HepG2 (cell line): ENCODE data around the gene TUBGCP3. TPM values are rescaled to one million over a fixed set of nuclear protein-coding genes. Genes with fewer than 3 reads are reported as not detected.

Experiments
- AGO1 ChIP-seq: fragments of 200-400 bp; formaldehyde crosslinking; IDR thresholded peaks from 2 replicates; pipeline ENCODE4 v1.6.1; 2017; ENCODE audit warnings: mild to moderate bottlenecking, low read depth, low read length, moderate library complexity; ENCODE audit not compliant: poor library complexity, severe bottlenecking
- ASH2L ChIP-seq: fragments of 300-600, 200-600 bp; sonication (generic); IDR thresholded peaks from 2 replicates; pipeline ENCODE4 v1.7.0; 2017; ENCODE audit warnings: low read depth, mild to moderate bottlenecking, moderate library complexity, mixed read lengths, low read length; ENCODE audit not compliant: insufficient read length
- ESRRA ChIP-seq: sonication (generic); formaldehyde crosslinking; IDR thresholded peaks from 2 replicates; pipeline ENCODE4 v1.5.1; 2020; ENCODE audit warnings: mild to moderate bottlenecking, low read depth, missing genetic modification reagents
- GABPA ChIP-seq, 2 experiments: IDR thresholded peaks; 2 replicates each; pipeline ENCODE4 v1.6.1; 2011 to 2016; ENCODE audit warnings: low read depth in 2 of 2, low read length in 1 of 2, missing biosample characterization in 1 of 2, missing genetic modification characterization in 1 of 2
- GABPB1 ChIP-seq: IDR thresholded peaks from 2 replicates; pipeline ENCODE4 v1.6.1; 2016; ENCODE audit warnings: mild to moderate bottlenecking, missing genetic modification reagents, moderate library complexity, missing compliant biosample characterization
- KLF9 ChIP-seq: IDR thresholded peaks from 2 replicates; pipeline ENCODE4 v1.6.1; 2016; ENCODE audit warnings: low read depth
- MAFG ChIP-seq: sonication (generic); formaldehyde crosslinking; IDR thresholded peaks from 2 replicates; pipeline ENCODE4 v1.5.1; 2020; ENCODE audit warnings: mild to moderate bottlenecking, missing genetic modification reagents
- MEIS2 ChIP-seq: sonication (generic); formaldehyde crosslinking; IDR thresholded peaks from 2 replicates; pipeline ENCODE4 v1.9.0; 2021; ENCODE audit warnings: mild to moderate bottlenecking, missing genetic modification reagents
- NR3C1 ChIP-seq: sonication (generic); formaldehyde crosslinking; IDR thresholded peaks from 2 replicates; pipeline ENCODE4 v1.4.0; 2020; ENCODE audit warnings: missing genetic modification reagents
- PCBP2 ChIP-seq: fragments of 200-400 bp; formaldehyde crosslinking; optimal IDR thresholded peaks from 2 replicates; pipeline ENCODE3; 2018; ENCODE audit warnings: low read length, low read depth; ENCODE audit not compliant: poor library complexity, severe bottlenecking
- RARG ChIP-seq: sonication (generic); formaldehyde crosslinking; IDR thresholded peaks from 2 replicates; pipeline ENCODE4 v1.4.0; 2020; ENCODE audit warnings: low read depth, mild to moderate bottlenecking, missing genetic modification reagents
- RFX5 ChIP-seq: IDR thresholded peaks from 2 replicates; pipeline ENCODE4 v1.6.1; 2011; ENCODE audit warnings: low read depth, low read length, improper control_type of control experiment
- ZC3H13 ChIP-seq: sonication (generic); formaldehyde crosslinking; IDR thresholded peaks from 2 replicates; pipeline ENCODE4 v1.8.1; 2023; ENCODE audit warnings: mild to moderate bottlenecking, missing genetic modification reagents, moderate library complexity
- ZNF296 ChIP-seq: sonication (generic); formaldehyde crosslinking; conservative IDR thresholded peaks from 2 replicates; pipeline ENCODE4 v1.5.0; 2020; ENCODE audit warnings: mild to moderate bottlenecking, missing genetic modification reagents
- ZNF30 ChIP-seq: sonication (generic); formaldehyde crosslinking; IDR thresholded peaks from 2 replicates; pipeline ENCODE4 v1.5.0; 2020; ENCODE audit warnings: mild to moderate bottlenecking, missing genetic modification reagents
- polyA plus RNA-seq, 8 experiments: library from polyadenylated mRNA; depleted of rRNA in 3 of 8; stranded (reverse) in 7 of 8; unstranded in 1 of 8; fragments of >200 nt; fragmentation: Illumina TruSeq in 4 of 8; extraction: Trizol in 4 of 8; gene quantifications; 2 replicates each; pipeline versions ENCODE4 v1.2.1 to v1.2.3, GENCODE V29; 2011 to 2016; ENCODE audit warnings: low read depth in 4 of 8, missing spikeins in 1 of 8, mixed read lengths in 1 of 8; ENCODE audit not compliant: insufficient read depth in 1 of 8
- total RNA-seq, 5 experiments: library from RNA; depleted of rRNA; stranded (reverse); fragments of >200 nt; fragmentation: Illumina TruSeq; extraction: Trizol; gene quantifications; 2 replicates each; pipeline ENCODE4 v1.2.3, GENCODE V29; 2016; ENCODE audit warnings: low read depth in 1 of 5
- TF ChIP-seq, protein P1 (sequence below): sonication (generic); formaldehyde crosslinking; IDR thresholded peaks from 2 replicates; pipeline ENCODE4 v1.4.0; 2020; ENCODE audit warnings: missing genetic modification reagents
- TF ChIP-seq, protein P2 (sequence below): sonication (generic); formaldehyde crosslinking; IDR thresholded peaks from 2 replicates; pipeline ENCODE4 v1.5.0; 2020; ENCODE audit warnings: missing genetic modification reagents, mild to moderate bottlenecking, borderline replicate concordance
- TF ChIP-seq, protein P3 (sequence below): sonication (generic); formaldehyde crosslinking; IDR thresholded peaks from 2 replicates; pipeline ENCODE4 v1.8.0; 2022; ENCODE audit warnings: mild to moderate bottlenecking, missing genetic modification reagents, moderate library complexity
- TF ChIP-seq, protein P4 (sequence below), 2 experiments: sonication (generic) in 1 of 2; formaldehyde crosslinking in 1 of 2; IDR thresholded peaks; 2 replicates each; pipeline versions ENCODE4 v1.4.0 to v1.6.1; 2016 to 2020; ENCODE audit warnings: borderline replicate concordance in 1 of 2, low read depth in 1 of 2, mild to moderate bottlenecking in 1 of 2, missing genetic modification reagents in 1 of 2
- TF ChIP-seq, protein P5 (sequence below): sonication (generic); formaldehyde crosslinking; IDR thresholded peaks from 2 replicates; pipeline ENCODE4 v1.4.0; 2020; ENCODE audit warnings: low read depth, mild to moderate bottlenecking, missing genetic modification reagents

The TUBGCP3 gene
- total and polyA plus RNA-seq, 2 of the 13 experiments (the other 11 are each of a cell fraction or from before 2014, with no cell fraction given), result 12.6 to 15.5 TPM

DNA sequence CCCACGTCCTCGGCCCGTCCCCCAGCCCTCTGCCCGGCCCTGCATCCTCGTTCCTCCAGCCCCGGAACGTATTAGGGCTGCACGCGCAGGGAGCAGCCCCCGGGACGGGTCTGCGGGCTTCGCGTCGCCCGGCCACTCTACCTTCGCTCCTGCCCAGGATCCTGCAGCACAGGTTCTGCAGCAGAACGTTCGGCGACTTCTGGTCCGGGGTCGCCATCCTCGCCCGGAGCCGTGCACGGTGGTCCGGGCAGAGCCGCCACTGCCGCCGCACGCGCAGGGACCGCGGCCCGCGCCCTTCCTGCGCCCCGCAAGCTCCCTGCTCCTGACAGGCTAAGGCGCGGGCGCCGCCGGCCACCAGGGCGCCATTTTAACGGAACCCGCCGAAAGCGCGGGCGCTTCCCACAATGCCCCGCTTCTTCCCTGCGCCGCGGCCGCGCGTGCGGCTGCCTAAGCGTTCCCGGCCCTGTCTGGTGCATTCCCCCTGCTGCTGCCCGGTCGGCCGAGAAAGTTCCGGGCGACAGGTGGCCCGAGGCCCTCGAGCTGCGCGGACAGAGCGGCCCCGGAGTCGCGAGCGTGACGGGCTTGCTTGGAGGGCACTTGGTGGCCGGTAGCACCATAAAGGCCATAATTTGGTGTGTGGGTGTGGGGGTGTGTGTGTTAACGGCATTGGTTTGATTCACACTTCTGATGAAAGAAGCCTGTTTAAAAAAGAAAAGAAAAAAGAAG is at the start of gene TUBGCP3 (continued):
- TF ChIP-seq, protein P1, sequence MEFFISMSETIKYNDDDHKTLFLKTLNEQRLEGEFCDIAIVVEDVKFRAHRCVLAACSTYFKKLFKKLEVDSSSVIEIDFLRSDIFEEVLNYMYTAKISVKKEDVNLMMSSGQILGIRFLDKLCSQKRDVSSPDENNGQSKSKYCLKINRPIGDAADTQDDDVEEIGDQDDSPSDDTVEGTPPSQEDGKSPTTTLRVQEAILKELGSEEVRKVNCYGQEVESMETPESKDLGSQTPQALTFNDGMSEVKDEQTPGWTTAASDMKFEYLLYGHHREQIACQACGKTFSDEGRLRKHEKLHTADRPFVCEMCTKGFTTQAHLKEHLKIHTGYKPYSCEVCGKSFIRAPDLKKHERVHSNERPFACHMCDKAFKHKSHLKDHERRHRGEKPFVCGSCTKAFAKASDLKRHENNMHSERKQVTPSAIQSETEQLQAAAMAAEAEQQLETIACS (CRISPR knock-in tag), result peak; percentile 86
- TF ChIP-seq MAFG (no peak; the same call in 1 of the 2 replicates), AGO1 (peak; percentile 50), ZNF296 (CRISPR knock-in tag) (no peak), ZNF30 (CRISPR knock-in tag) (peak; percentile 94), MEIS2 (CRISPR knock-in tag) (peak; percentile 70), NR3C1 (CRISPR knock-in tag) (no peak), RARG (peak; percentile 90; the same call in 1 of the 2 replicates), PCBP2 (no peak), GABPB1 (peak; percentile 94), ZC3H13 (CRISPR knock-in tag) (peak; percentile 93), KLF9 (no peak), RFX5 (no peak), ASH2L (peak; percentile 94), ESRRA (CRISPR knock-in tag) (peak; percentile 82), GABPA (IDR thresholded peaks at IDR 0.05; ENCODE audit: low read depth, low read length) (peak; percentile 82), GABPA (CRISPR knock-in tag; IDR thresholded peaks at IDR 0.05; ENCODE audit: low read depth) (peak; percentile 85)
- TF ChIP-seq, protein P2, sequence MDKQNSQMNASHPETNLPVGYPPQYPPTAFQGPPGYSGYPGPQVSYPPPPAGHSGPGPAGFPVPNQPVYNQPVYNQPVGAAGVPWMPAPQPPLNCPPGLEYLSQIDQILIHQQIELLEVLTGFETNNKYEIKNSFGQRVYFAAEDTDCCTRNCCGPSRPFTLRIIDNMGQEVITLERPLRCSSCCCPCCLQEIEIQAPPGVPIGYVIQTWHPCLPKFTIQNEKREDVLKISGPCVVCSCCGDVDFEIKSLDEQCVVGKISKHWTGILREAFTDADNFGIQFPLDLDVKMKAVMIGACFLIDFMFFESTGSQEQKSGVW, result no peak
- TF ChIP-seq, protein P3, sequence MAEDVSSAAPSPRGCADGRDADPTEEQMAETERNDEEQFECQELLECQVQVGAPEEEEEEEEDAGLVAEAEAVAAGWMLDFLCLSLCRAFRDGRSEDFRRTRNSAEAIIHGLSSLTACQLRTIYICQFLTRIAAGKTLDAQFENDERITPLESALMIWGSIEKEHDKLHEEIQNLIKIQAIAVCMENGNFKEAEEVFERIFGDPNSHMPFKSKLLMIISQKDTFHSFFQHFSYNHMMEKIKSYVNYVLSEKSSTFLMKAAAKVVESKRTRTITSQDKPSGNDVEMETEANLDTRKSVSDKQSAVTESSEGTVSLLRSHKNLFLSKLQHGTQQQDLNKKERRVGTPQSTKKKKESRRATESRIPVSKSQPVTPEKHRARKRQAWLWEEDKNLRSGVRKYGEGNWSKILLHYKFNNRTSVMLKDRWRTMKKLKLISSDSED (CRISPR knock-in tag), result peak; percentile 84; the same call in 1 of the 2 replicates
- TF ChIP-seq, protein P4, sequence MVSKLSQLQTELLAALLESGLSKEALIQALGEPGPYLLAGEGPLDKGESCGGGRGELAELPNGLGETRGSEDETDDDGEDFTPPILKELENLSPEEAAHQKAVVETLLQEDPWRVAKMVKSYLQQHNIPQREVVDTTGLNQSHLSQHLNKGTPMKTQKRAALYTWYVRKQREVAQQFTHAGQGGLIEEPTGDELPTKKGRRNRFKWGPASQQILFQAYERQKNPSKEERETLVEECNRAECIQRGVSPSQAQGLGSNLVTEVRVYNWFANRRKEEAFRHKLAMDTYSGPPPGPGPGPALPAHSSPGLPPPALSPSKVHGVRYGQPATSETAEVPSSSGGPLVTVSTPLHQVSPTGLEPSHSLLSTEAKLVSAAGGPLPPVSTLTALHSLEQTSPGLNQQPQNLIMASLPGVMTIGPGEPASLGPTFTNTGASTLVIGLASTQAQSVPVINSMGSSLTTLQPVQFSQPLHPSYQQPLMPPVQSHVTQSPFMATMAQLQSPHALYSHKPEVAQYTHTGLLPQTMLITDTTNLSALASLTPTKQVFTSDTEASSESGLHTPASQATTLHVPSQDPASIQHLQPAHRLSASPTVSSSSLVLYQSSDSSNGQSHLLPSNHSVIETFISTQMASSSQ (IDR thresholded peaks at IDR 0.05; ENCODE audit: low read depth), result no peak
- TF ChIP-seq, protein P4 (CRISPR knock-in tag; IDR thresholded peaks at IDR 0.05; ENCODE audit: borderline replicate concordance), result peak; percentile 84
- TF ChIP-seq, protein P5, sequence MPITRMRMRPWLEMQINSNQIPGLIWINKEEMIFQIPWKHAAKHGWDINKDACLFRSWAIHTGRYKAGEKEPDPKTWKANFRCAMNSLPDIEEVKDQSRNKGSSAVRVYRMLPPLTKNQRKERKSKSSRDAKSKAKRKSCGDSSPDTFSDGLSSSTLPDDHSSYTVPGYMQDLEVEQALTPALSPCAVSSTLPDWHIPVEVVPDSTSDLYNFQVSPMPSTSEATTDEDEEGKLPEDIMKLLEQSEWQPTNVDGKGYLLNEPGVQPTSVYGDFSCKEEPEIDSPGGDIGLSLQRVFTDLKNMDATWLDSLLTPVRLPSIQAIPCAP (CRISPR knock-in tag), result peak; percentile 92; the same call in 1 of the 2 replicates
